Liver (tissue), 9 donors: ENCODE data around the gene SMAD7. TPM values are rescaled to one million over a fixed set of nuclear protein-coding genes. Genes with fewer than 3 reads are reported as not detected.

ENCODE experiments used
- DNase-seq: peaks from one replicate; pipeline ENCODE4 v3.0.0-alpha.2; 2017; ENCODE audit warnings: low spot score
- H3K27ac ChIP-seq, 2 donors: one replicate each; pipeline ENCODE4 v1.7.0; 2013; ENCODE audit warnings: inconsistent platforms in 2 of 2, low read length in 2 of 2, control low read depth in 1 of 2, low read depth in 1 of 2, mild to moderate bottlenecking in 1 of 2
- H3K27me3 ChIP-seq, 4 donors: one replicate each; pipeline versions ENCODE4 v1.6.1 to v1.7.0; 2013; ENCODE audit warnings: low read length in 3 of 4, inconsistent platforms in 1 of 4, mild to moderate bottlenecking in 1 of 4, moderate library complexity in 1 of 4; ENCODE audit not compliant: control insufficient read depth in 4 of 4, insufficient read depth in 4 of 4
- H3K36me3 ChIP-seq, 4 donors: one replicate each; pipeline versions ENCODE4 v1.6.1 to v1.7.0; 2013; ENCODE audit warnings: low read length in 3 of 4, mild to moderate bottlenecking in 3 of 4, low read depth in 1 of 4, moderate library complexity in 1 of 4; ENCODE audit not compliant: control insufficient read depth in 4 of 4, insufficient read depth in 3 of 4
- H3K4me1 ChIP-seq, 4 donors: one replicate each; pipeline versions ENCODE4 v1.6.1 to v1.7.0; 2013; ENCODE audit warnings: low read length in 3 of 4, mild to moderate bottlenecking in 3 of 4, moderate library complexity in 1 of 4; ENCODE audit not compliant: control insufficient read depth in 4 of 4, insufficient read depth in 4 of 4
- H3K4me3 ChIP-seq, 3 donors: one replicate each; pipeline versions ENCODE4 v1.6.1 to v1.7.0; 2013; ENCODE audit warnings: low read length in 3 of 3, control low read depth in 1 of 3, low read depth in 1 of 3, mild to moderate bottlenecking in 1 of 3
- H3K9ac ChIP-seq, 2 donors: one replicate each; pipeline ENCODE4 v1.7.0; 2013; ENCODE audit warnings: low read length in 2 of 2, mild to moderate bottlenecking in 2 of 2, moderate library complexity in 2 of 2, control low read depth in 1 of 2, low read depth in 1 of 2
- H3K9me3 ChIP-seq, 4 donors: one replicate each; pipeline versions ENCODE4 v1.6.1 to v1.7.0; 2013; ENCODE audit warnings: low read length in 3 of 4; ENCODE audit not compliant: control insufficient read depth in 4 of 4
- CTCF ChIP-seq: fragments of 150-350 bp; IDR thresholded peaks from 2 replicates; pipeline ENCODE4 v1.5.1; 2017; ENCODE audit warnings: improper control_type of control experiment, low read depth, low read length; ENCODE audit not compliant: missing input control
- EGR1 ChIP-seq, 2 donors: IDR thresholded peaks; 2 replicates each; pipeline ENCODE4 v1.6.1; 2016 to 2018; ENCODE audit warnings: antibody characterized with exemption in 2 of 2, low read depth in 2 of 2
- FOXA1 ChIP-seq: IDR thresholded peaks from 2 replicates; pipeline ENCODE4 v1.6.1; 2016; ENCODE audit warnings: antibody characterized with exemption
- FOXA2 ChIP-seq: IDR thresholded peaks from 2 replicates; pipeline ENCODE4 v1.6.1; 2016; ENCODE audit warnings: antibody characterized with exemption
- GABPA ChIP-seq, 2 donors: IDR thresholded peaks in 1 of 2; conservative IDR thresholded peaks in 1 of 2; 2 replicates each; pipeline ENCODE4 v1.6.1; 2016; ENCODE audit warnings: antibody characterized with exemption in 2 of 2, mild to moderate bottlenecking in 1 of 2, moderate library complexity in 1 of 2
- HNF4G ChIP-seq: IDR thresholded peaks from 2 replicates; pipeline ENCODE4 v1.6.1; 2016; ENCODE audit warnings: antibody characterized with exemption
- JUND ChIP-seq, 2 donors: IDR thresholded peaks; 2 replicates each; pipeline ENCODE4 v1.6.1; 2016; ENCODE audit warnings: antibody characterized with exemption in 2 of 2
- MAX ChIP-seq: IDR thresholded peaks from 2 replicates; pipeline ENCODE4 v1.6.1; 2016; ENCODE audit warnings: antibody characterized with exemption
- NR2F2 ChIP-seq: IDR thresholded peaks from 2 replicates; pipeline ENCODE4 v1.6.1; 2016; ENCODE audit warnings: antibody characterized with exemption
- RAD21 ChIP-seq, 2 donors: IDR thresholded peaks; 2 replicates each; pipeline ENCODE4 v1.6.1; 2016; ENCODE audit warnings: antibody characterized with exemption in 2 of 2, mild to moderate bottlenecking in 2 of 2
- REST ChIP-seq: IDR thresholded peaks from 2 replicates; pipeline ENCODE4 v1.6.1; 2016; ENCODE audit warnings: antibody characterized with exemption, mild to moderate bottlenecking
- RXRA ChIP-seq, 2 donors: IDR thresholded peaks; 2 replicates each; pipeline ENCODE4 v1.6.1; 2017 to 2018; ENCODE audit warnings: antibody characterized with exemption in 2 of 2, mild to moderate bottlenecking in 1 of 2
- TAF1 ChIP-seq: conservative IDR thresholded peaks from 2 replicates; pipeline ENCODE4 v1.6.1; 2016; ENCODE audit warnings: antibody characterized with exemption, mild to moderate bottlenecking
- YY1 ChIP-seq: IDR thresholded peaks from 2 replicates; pipeline ENCODE4 v1.6.1; 2016; ENCODE audit warnings: antibody characterized with exemption, mild to moderate bottlenecking
- ZBTB33 ChIP-seq: IDR thresholded peaks from 2 replicates; pipeline ENCODE4 v1.6.1; 2016; ENCODE audit warnings: antibody characterized with exemption
- WGBS: extraction: QIAGEN DNeasy Blood & Tissue Kit; methylation state at CpG from one replicate; pipeline ENCODE4 v1.1.7; 2013; 5-methylcytosine and 5-hydroxymethylcytosine counted together
- polyA plus RNA-seq, 2 donors: library from polyadenylated mRNA; stranded (reverse) in 1 of 2; unstranded in 1 of 2; fragments of 200-250 nt in 1 of 2; fragments of >200 nt in 1 of 2; fragmentation: Nextera tagmentation in 1 of 2; extraction: Ambion mirVana in 1 of 2; gene quantifications; one replicate each; pipeline versions ENCODE4 v1.2.1 to v1.2.3, GENCODE V29; 2013 to 2015
- total RNA-seq, 2 donors: library from RNA; depleted of rRNA; stranded (reverse); fragments of >200 nt; gene quantifications; one replicate each; pipeline ENCODE4 v1.2.3, GENCODE V29; 2014
- donor health status: healthy.
- donor health status: healthy.
- donor health status: healthy.
- donor health status: healthy.
- donor health status: healthy.

SMAD7 gene
- total and polyA plus RNA-seq, 4 donors = 3.2 to 11.8 (median 10.1) TPM

- TF ChIP-seq GABPA (IDR thresholded peaks at IDR 0.05 in 1 of 2, conservative IDR thresholded peaks at IDR 0.05 in 1 of 2) = no peak
- TF ChIP-seq TAF1 = no peak
- no peak for TF ChIP-seq YY1
- TF ChIP-seq JUND (IDR thresholded peaks at IDR 0.05) = no peak
- no peak for TF ChIP-seq NR2F2
- no peak for TF ChIP-seq RAD21 (IDR thresholded peaks at IDR 0.05)
- no peak for TF ChIP-seq RXRA (IDR thresholded peaks at IDR 0.05)
Measured at GRCh38 chr18:48983793-48984437, 33.1 kb upstream of the SMAD7 start (continued).

GRCh38 chr18:48982266-48982665 lies 31.5 kb upstream of the SMAD7 start:
- no peak overlapping the region for H3K27ac ChIP-seq
- no peak for TF ChIP-seq JUND (IDR thresholded peaks at IDR 0.05)
- no peak for TF ChIP-seq ZBTB33
- no peak for TF ChIP-seq RAD21 (IDR thresholded peaks at IDR 0.05)
- TF ChIP-seq MAX = no peak
- no peak for TF ChIP-seq YY1
- no peak for TF ChIP-seq RXRA (IDR thresholded peaks at IDR 0.05)
- TF ChIP-seq NR2F2 = no peak
- TF ChIP-seq FOXA1 = no peak
- TF ChIP-seq EGR1 (IDR thresholded peaks at IDR 0.05; ENCODE audit: low read depth in 2 of 2) = no peak
- TF ChIP-seq REST = no peak
- TF ChIP-seq FOXA2 = no peak
- no peak for TF ChIP-seq CTCF
- no peak for TF ChIP-seq HNF4G
- no peak overlapping the region for H3K9ac ChIP-seq
- H3K9me3 ChIP-seq = no peaks in the 10 kb centered on the region
- H3K27me3 ChIP-seq = no peaks in the 10 kb centered on the region
- no peak overlapping the region for H3K4me3 ChIP-seq
- WGBS = 74% methylated on average over 7 of the region's 7 CpGs
- no peaks in the 10 kb centered on the region for H3K4me1 ChIP-seq
- H3K36me3 ChIP-seq = no peaks in the 10 kb centered on the region
- no peak for DNase-seq
